ENCODE measurements around the gene FAM20C.

Gene FAM20C

GRCh38 chr7:207418-208129 is 15.2 kb downstream of the FAM20C start:
- no peak for DNase-seq (ENCODE audit: extremely low read depth, low read depth)
- H3K4me3 ChIP-seq (replicated peaks; ENCODE audit: low read depth, low read length), result no peak overlapping the region
- TF ChIP-seq CTCF (IDR thresholded peaks at IDR 0.05; ENCODE audit: low read depth, low read length, missing control alignments), result peak; percentile 30

- TF ChIP-seq CTCF (IDR thresholded peaks at IDR 0.05; ENCODE audit: low read depth, low read length, missing control alignments), result no peak
- no peak for DNase-seq (ENCODE audit: extremely low read depth, low read depth)
- H3K4me3 ChIP-seq (replicated peaks; ENCODE audit: low read depth, low read length), result no peak overlapping the region
Observed at GRCh38 chr7:208130-208673, 15.8 kb downstream of the FAM20C start.

- DNase-seq (ENCODE audit: extremely low read depth, low read depth), result no peak
- no peak for TF ChIP-seq CTCF (IDR thresholded peaks at IDR 0.05; ENCODE audit: low read depth, low read length, missing control alignments)
- no peak overlapping the region for H3K4me3 ChIP-seq (replicated peaks; ENCODE audit: low read depth, low read length)
Observed at GRCh38 chr7:208816-209215, 16.4 kb downstream of the FAM20C start.

- no peak overlapping the region for H3K4me3 ChIP-seq (replicated peaks; ENCODE audit: low read depth, low read length)
- no peak for DNase-seq (ENCODE audit: extremely low read depth, low read depth)
- no peak for TF ChIP-seq CTCF (IDR thresholded peaks at IDR 0.05; ENCODE audit: low read depth, low read length, missing control alignments)
Observed at GRCh38 chr7:209416-209815, 17.0 kb downstream of the FAM20C start.

- DNase-seq (ENCODE audit: extremely low read depth, low read depth), result no peak
- TF ChIP-seq CTCF (IDR thresholded peaks at IDR 0.05; ENCODE audit: low read depth, low read length, missing control alignments), result no peak
Observed at GRCh38 chr7:209906-210305, 17.5 kb downstream of the FAM20C start.

GRCh38 chr7:210401-210925 is 18.1 kb downstream of the FAM20C start:
- no peak overlapping the region for H3K4me3 ChIP-seq (replicated peaks; ENCODE audit: low read depth, low read length)
- no peak for DNase-seq (ENCODE audit: extremely low read depth, low read depth)
- no peak for TF ChIP-seq CTCF (IDR thresholded peaks at IDR 0.05; ENCODE audit: low read depth, low read length, missing control alignments)

More at GRCh38 chr7:209906-210305, 17.5 kb downstream of the FAM20C start:
- no peak overlapping the region for H3K4me3 ChIP-seq (replicated peaks; ENCODE audit: low read depth, low read length)

All from HFF-Myc (cell line).